ENCODE results near the gene NPSR1.

DNA sequence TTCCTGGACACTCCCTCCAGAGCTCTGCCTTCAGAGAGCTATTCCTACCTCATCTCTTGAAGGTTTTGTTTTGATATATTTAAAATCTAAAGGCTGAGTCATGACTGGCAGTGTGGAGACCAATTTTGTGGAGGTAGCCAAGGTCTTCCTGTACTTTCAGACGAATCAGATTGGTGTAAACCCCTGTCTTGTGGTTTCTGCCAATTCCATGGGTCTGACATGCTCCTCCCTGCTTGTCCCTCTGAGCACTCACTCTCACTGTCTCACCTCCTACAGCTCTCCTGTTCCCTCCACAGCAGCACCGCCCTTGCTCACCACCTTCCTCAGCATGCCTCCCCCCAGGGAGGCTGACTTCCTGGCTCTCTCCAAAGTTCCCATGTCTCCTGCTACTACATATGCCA lies 179.8 kb downstream of the NPSR1 start:
- no peak for TF ChIP-seq NKRF (IDR thresholded peaks at IDR 0.05; ENCODE audit: borderline replicate concordance)
- TF ChIP-seq CREB1 (IDR thresholded peaks at IDR 0.05) = no peak
- no peak for TF ChIP-seq CREB1 (CRISPR knock-in tag; IDR thresholded peaks at IDR 0.05)
- no peak for TF ChIP-seq POLR2AphosphoS5 (IDR thresholded peaks at IDR 0.05; ENCODE audit: control insufficient read depth, insufficient read depth, low read depth, low read length)

Data from K562 (cell line).